CD4-positive, alpha-beta T cell (primary cell): Measurements from ENCODE around the gene SMOC1. TPM values are rescaled to one million over a fixed set of nuclear protein-coding genes. Genes with fewer than 3 reads are reported as not detected.

Source experiments
- ATAC-seq: fragments of 200-7000 bp; cut with Tn5 transposase; one replicate; pipeline ENCODE4 v1.10.0; 2022; ENCODE audit warnings: mild to moderate bottlenecking; ENCODE audit not compliant: poor library complexity
- CTCF ChIA-PET: fragments of 350-600 bp; sonication (Branson Sonifier 250); formaldehyde crosslinking; loops from one replicate; lab custom pipeline; 2021; ENCODE audit warnings: antibody characterized with exemption, inconsistent platforms; lab: Charles Lee
- POLR2A ChIA-PET: fragments of 350-600 bp; sonication (Branson Sonifier 250); formaldehyde crosslinking; loops from one replicate; lab custom pipeline; 2021; ENCODE audit warnings: antibody characterized with exemption, inconsistent platforms; lab: Charles Lee
- DNase-seq, 14 experiments: peaks; one replicate each; pipeline ENCODE4 v3.0.0-alpha.2; 2013 to 2020; ENCODE audit warnings: mixed read lengths in 2 of 14
- H3K27ac ChIP-seq, 2 donors: one replicate each; pipeline versions ENCODE4 v1.5.1 to v1.7.0; 2013; ENCODE audit warnings: low read length in 2 of 2, low read depth in 1 of 2, mild to moderate bottlenecking in 1 of 2
- H3K27me3 ChIP-seq, 2 experiments: 1 replicate in 1 of 2; 2 replicates in 1 of 2; pipeline versions ENCODE4 v1.6.1 to v1.7.0; 2013; ENCODE audit warnings: low read length in 2 of 2, control low read depth in 1 of 2, mild to moderate bottlenecking in 1 of 2, moderate library complexity in 1 of 2; ENCODE audit not compliant: insufficient read depth in 2 of 2, control insufficient read depth in 1 of 2
- H3K36me3 ChIP-seq: one replicate; pipeline ENCODE4 v1.6.1; 2013; ENCODE audit warnings: low read length, control low read depth; ENCODE audit not compliant: insufficient read depth
- H3K4me1 ChIP-seq: one replicate; pipeline ENCODE4 v1.6.1; 2013; ENCODE audit warnings: low read length, control low read depth; ENCODE audit not compliant: insufficient read depth
- H3K4me3 ChIP-seq: one replicate; pipeline ENCODE4 v1.5.1; 2013; ENCODE audit warnings: mild to moderate bottlenecking, low read length, moderate library complexity
- H3K9me3 ChIP-seq, 2 experiments: 1 replicate in 1 of 2; 2 replicates in 1 of 2; pipeline versions ENCODE4 v1.6.1 to v1.7.0; 2013; ENCODE audit warnings: low read length in 2 of 2, mild to moderate bottlenecking in 2 of 2, control low read depth in 1 of 2, moderate library complexity in 1 of 2; ENCODE audit not compliant: control insufficient read depth in 1 of 2, insufficient read depth in 1 of 2
- H3K27ac Mint-ChIP-seq: one replicate; pipeline ENCODE4 v1.8.0; 2020; ENCODE audit warnings: mixed read lengths
- H3K27me3 Mint-ChIP-seq: one replicate; pipeline ENCODE4 v1.8.0; 2021; ENCODE audit warnings: mixed read lengths
- H3K36me3 Mint-ChIP-seq: one replicate; pipeline ENCODE4 v1.8.0; 2021; ENCODE audit warnings: low read depth, mixed read lengths
- H3K4me1 Mint-ChIP-seq: one replicate; pipeline ENCODE4 v1.8.0; 2021; ENCODE audit warnings: low read depth, mixed read lengths
- H3K4me3 Mint-ChIP-seq: one replicate; pipeline ENCODE4 v1.8.0; 2020; ENCODE audit warnings: mild to moderate bottlenecking, mixed read lengths
- H3K9me3 Mint-ChIP-seq: one replicate; pipeline ENCODE4 v1.8.0; 2020; ENCODE audit warnings: mixed read lengths
- CTCF ChIP-seq: fragments of 200-600 bp; IDR thresholded peaks from one replicate; pipeline ENCODE4 v1.8.0; 2022; ENCODE audit warnings: antibody characterized with exemption, mild to moderate bottlenecking
- intact Hi-C, 2 experiments: fragments of 100-400 bp; cut with DNase I in 1 of 2; cut with micrococcal nuclease in 1 of 2; formaldehyde crosslinking; loops; one replicate each; pipeline versions ENCODE4 v1.15.1 to v1.9.0; 2023 to 2025; cut with DNase I, micrococcal nuclease
- total RNA-seq, 174 experiments: library from RNA in 2 of 174; stranded (reverse) in 2 of 174; gene quantifications; one replicate each; pipeline ENCODE4 v1.2.3 and lab custom pipeline; 2021 to 2026

SMOC1 gene
- total RNA-seq, 2 experiments from 2014 or later = not detected

GRCh38 chr14:69973846-69974245 lies 94.6 kb downstream of the SMOC1 start:
- Mint-ChIP-seq H3K4me1 (no peaks in the 10 kb centered on the region), H3K4me3 (no peak overlapping the region), H3K27me3 (peaks cover 16% of the 10 kb centered on the region), H3K9me3 (no peaks in the 10 kb centered on the region), H3K36me3 (no peaks in the 10 kb centered on the region), H3K27ac (no peak overlapping the region)
- DNase-seq (no peak), ATAC-seq (no peak)
- intact Hi-C loops = no loop called here
- Histone ChIP-seq H3K4me3 (no peak overlapping the region), H3K36me3 (no peaks in the 10 kb centered on the region), H3K27ac (no peak overlapping the region), H3K27me3 (peaks cover 0 to 4% of the 10 kb centered on the region in 2 experiments), H3K9me3 (no peaks in the 10 kb centered on the region), H3K4me1 (no peaks in the 10 kb centered on the region)
- no peak for TF ChIP-seq CTCF
- CTCF ChIA-PET = no interaction called here
- POLR2A ChIA-PET = no interaction called here

- H3K4me1 Mint-ChIP-seq = no peaks in the 10 kb centered on the region
- no peaks in the 10 kb centered on the region for H3K9me3 Mint-ChIP-seq
- no peak for TF ChIP-seq CTCF
- no peaks in the 10 kb centered on the region for H3K36me3 Mint-ChIP-seq
- DNase-seq (no peak), ATAC-seq (no peak)
- POLR2A ChIA-PET = no interaction called here
- Histone ChIP-seq H3K27me3 (peaks cover 8 to 12% of the 10 kb centered on the region in 2 experiments), H3K4me1 (no peaks in the 10 kb centered on the region), H3K4me3 (no peak overlapping the region), H3K27ac (no peak overlapping the region), H3K9me3 (no peaks in the 10 kb centered on the region), H3K36me3 (no peaks in the 10 kb centered on the region)
- no peak overlapping the region for H3K4me3 Mint-ChIP-seq
- CTCF ChIA-PET = no interaction called here
- no peak overlapping the region for H3K27ac Mint-ChIP-seq
- H3K27me3 Mint-ChIP-seq = peaks cover 42% of the 10 kb centered on the region
- intact Hi-C loops = no loop called here
Measured at GRCh38 chr14:69979882-69980281, 100.7 kb downstream of the SMOC1 start.

- H3K27me3 Mint-ChIP-seq = peaks cover 40% of the 10 kb centered on the region
Measured at GRCh38 chr14:69980457-69981425, 101.5 kb downstream of the SMOC1 start.

More at GRCh38 chr14:69980457-69981425, 101.5 kb downstream of the SMOC1 start:
- peaks cover 8 to 12% of the 10 kb centered on the region in 2 experiments for H3K27me3 ChIP-seq
- no peak overlapping the region for H3K4me3 ChIP-seq
- no peak for TF ChIP-seq CTCF
- Mint-ChIP-seq H3K4me1 (no peaks in the 10 kb centered on the region), H3K36me3 (no peaks in the 10 kb centered on the region), H3K27ac (no peak overlapping the region), H3K9me3 (no peaks in the 10 kb centered on the region), H3K4me3 (no peak overlapping the region)
- DNase-seq = no peak
- intact Hi-C loops = no loop called here
- H3K9me3 ChIP-seq = no peaks in the 10 kb centered on the region
- ChIA-PET CTCF (no interaction called here), POLR2A (no interaction called here)
- ATAC-seq = no peak
- no peaks in the 10 kb centered on the region for H3K36me3 ChIP-seq
- H3K27ac ChIP-seq = no peak overlapping the region
- H3K4me1 ChIP-seq = no peaks in the 10 kb centered on the region
